Gastroesophageal sphincter (tissue), 3 donors: ENCODE results near the gene PABPC1L2B.
"Not testable (repeated sequence)": the region's sequence is repeated elsewhere in the genome, so short reads cannot be mapped to it uniquely, and the experiment has no call there.

Experiments
- EP300 ChIP-seq: sonication (generic); formaldehyde crosslinking; IDR thresholded peaks from one replicate; pipeline ENCODE4 v1.6.1; 2017; ENCODE audit warnings: antibody characterized with exemption, mild to moderate bottlenecking
- TF ChIP-seq, protein P1 (sequence below), 4 experiments: fragments of 200-600 bp in 2 of 4; fragments of 450-650 bp in 2 of 4; sonication (generic) in 1 of 4; IDR thresholded peaks; one replicate each; pipeline ENCODE4 v1.5.1; 2017 to 2019; ENCODE audit warnings: antibody characterized with exemption in 4 of 4, mild to moderate bottlenecking in 2 of 4, moderate library complexity in 2 of 4

DNA sequence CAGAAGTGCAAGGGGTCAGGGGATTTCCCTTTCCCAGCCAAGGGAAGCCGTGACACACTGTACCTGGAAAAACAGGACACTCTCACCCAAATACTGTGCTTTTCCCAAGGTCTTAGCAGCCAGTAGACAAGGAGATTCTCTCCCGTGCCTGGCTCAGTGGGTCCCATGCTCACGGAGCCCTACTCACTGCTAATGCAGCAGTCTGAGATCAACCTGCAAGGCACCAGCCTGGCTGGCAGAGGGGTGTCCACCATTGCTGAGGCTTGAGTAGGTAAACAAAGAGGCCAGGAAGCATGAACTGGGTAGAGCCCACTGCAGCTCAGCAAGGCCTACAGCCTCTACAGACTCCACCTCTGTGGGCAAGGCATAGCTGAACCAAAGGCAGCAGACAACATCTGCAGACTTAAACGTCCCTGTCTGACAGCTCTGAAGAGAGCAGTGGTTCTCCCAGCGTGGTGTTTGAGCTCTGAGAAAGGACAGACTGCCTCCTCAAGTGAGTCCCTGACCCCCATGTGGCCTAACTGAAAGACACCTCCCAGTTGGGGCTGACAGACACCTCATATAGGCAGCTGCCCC lies 21.8 kb upstream of the PABPC1L2B start:
- TF ChIP-seq, protein P1, sequence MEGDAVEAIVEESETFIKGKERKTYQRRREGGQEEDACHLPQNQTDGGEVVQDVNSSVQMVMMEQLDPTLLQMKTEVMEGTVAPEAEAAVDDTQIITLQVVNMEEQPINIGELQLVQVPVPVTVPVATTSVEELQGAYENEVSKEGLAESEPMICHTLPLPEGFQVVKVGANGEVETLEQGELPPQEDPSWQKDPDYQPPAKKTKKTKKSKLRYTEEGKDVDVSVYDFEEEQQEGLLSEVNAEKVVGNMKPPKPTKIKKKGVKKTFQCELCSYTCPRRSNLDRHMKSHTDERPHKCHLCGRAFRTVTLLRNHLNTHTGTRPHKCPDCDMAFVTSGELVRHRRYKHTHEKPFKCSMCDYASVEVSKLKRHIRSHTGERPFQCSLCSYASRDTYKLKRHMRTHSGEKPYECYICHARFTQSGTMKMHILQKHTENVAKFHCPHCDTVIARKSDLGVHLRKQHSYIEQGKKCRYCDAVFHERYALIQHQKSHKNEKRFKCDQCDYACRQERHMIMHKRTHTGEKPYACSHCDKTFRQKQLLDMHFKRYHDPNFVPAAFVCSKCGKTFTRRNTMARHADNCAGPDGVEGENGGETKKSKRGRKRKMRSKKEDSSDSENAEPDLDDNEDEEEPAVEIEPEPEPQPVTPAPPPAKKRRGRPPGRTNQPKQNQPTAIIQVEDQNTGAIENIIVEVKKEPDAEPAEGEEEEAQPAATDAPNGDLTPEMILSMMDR (IDR thresholded peaks at IDR 0.05) = not testable (repeated sequence)
- not testable (repeated sequence) for TF ChIP-seq EP300
